ENCODE measurements around the gene GALR2. TPM values are rescaled to one million over a fixed set of nuclear protein-coding genes. Genes with fewer than 3 reads are reported as not detected.

The GALR2 gene
- total RNA-seq, 4 donors from 2014 or later: 0.18 TPM; not detected in 3

DNA sequence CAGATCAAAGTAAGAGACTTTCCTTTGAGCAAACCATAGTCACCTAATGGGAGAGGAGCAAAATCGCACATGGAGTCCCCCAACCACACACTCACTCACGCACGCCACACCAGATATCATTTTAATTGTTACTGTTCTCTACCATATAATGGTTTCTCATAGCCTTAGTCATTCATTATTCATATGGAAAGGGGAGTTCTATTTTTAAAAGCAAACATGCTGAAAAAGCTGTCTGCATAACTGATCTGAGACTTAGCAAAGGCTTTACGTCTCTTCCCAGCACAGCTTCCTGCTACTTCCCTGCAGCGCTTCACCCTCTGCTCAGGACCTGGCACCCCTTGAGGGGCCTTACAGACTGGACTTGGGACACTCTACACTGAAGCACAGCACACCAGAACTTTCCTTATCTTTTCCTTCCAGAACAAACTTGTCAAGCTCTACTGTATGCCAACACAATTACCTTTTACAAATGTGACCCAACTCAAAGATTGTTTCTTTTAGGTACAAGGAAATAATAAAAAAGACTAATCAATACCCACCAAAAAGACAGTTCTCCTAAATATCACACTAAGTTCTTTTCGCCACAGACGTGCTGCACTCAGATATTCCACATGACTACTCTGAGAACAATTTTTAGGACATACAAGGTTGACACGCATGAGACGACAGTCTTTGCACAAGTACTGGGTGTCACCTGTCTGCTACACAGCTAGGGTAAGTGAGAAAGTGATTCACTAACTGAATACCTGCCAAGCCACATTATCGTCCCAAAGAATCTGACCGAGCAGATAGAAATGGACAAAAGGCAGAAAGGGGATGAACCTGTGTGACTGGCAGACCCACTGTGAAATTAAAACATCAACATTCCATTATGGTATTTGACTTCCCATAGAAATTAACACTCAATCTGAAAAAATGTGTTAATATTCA lies 23.8 kb upstream of the GALR2 start:
- Histone ChIP-seq H3K27me3 (no peaks in the 10 kb centered on the region), H3K4me3 (no peak overlapping the region), H3K27ac (peak overlapping the region; percentile 27 to 68 (median 42)), H3K4me1 (peaks cover 0 to 5% of the 10 kb centered on the region in 2 donors), H3K36me3 (peaks cover 0 to 77% of the 10 kb centered on the region in 2 donors), H3K9me3 (no peaks in the 10 kb centered on the region)
- in situ Hi-C loops (cut with MboI; ENCODE audit: low sequenced_read_pairs in 4 of 4) (no loop called here), intact Hi-C loops (cut with DNase I; ENCODE audit: low total_unique reads) (no loop called here)
- DNase-seq: peak in 1 of 2 donors; percentile 34
- peak; percentile 90 to 92 for ATAC-seq
- TF ChIP-seq, protein P1, sequence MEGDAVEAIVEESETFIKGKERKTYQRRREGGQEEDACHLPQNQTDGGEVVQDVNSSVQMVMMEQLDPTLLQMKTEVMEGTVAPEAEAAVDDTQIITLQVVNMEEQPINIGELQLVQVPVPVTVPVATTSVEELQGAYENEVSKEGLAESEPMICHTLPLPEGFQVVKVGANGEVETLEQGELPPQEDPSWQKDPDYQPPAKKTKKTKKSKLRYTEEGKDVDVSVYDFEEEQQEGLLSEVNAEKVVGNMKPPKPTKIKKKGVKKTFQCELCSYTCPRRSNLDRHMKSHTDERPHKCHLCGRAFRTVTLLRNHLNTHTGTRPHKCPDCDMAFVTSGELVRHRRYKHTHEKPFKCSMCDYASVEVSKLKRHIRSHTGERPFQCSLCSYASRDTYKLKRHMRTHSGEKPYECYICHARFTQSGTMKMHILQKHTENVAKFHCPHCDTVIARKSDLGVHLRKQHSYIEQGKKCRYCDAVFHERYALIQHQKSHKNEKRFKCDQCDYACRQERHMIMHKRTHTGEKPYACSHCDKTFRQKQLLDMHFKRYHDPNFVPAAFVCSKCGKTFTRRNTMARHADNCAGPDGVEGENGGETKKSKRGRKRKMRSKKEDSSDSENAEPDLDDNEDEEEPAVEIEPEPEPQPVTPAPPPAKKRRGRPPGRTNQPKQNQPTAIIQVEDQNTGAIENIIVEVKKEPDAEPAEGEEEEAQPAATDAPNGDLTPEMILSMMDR (IDR thresholded peaks at IDR 0.05 in 4 of 5, conservative IDR thresholded peaks at IDR 0.05 in 1 of 5): no peak
- no peak for TF ChIP-seq POLR2A (IDR thresholded peaks at IDR 0.05)

DNA sequence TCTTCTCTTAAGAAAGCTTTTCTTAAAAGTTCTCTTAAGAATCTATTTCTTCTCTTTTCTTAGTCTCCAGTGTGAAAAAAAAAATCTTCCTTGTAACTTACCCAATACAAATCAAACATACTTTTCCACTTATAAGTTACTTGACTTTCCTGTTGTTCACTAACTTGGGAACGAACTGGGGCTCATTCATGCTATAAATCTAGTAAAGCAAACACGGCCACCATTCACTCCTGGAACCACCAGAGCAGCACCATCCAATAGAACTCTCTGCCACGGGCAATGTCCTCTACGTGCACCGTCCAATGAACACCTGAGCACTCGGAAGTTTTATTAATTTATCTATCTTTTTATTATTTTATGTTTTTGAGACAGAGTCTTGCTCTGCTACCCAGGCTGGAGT lies 23.0 kb upstream of the GALR2 start:
- ATAC-seq (no peak), DNase-seq (no peak)
- intact Hi-C loops (cut with DNase I; ENCODE audit: low total_unique reads): no loop called here
- Histone ChIP-seq H3K4me1 (peaks cover 0 to 5% of the 10 kb centered on the region in 2 donors), H3K27me3 (no peaks in the 10 kb centered on the region), H3K9me3 (no peaks in the 10 kb centered on the region), H3K27ac (peak overlapping the region in 3 of 4 donors; percentile 28 to 46 (median 35)), H3K4me3 (no peak overlapping the region), H3K36me3 (peaks cover 0 to 77% of the 10 kb centered on the region in 2 donors)
- in situ Hi-C loops (cut with MboI; ENCODE audit: low sequenced_read_pairs in 4 of 4): no loop called here
- no peak for TF ChIP-seq POLR2A (IDR thresholded peaks at IDR 0.05)
- TF ChIP-seq, protein P1 (IDR thresholded peaks at IDR 0.05 in 4 of 5, conservative IDR thresholded peaks at IDR 0.05 in 1 of 5): no peak

DNA sequence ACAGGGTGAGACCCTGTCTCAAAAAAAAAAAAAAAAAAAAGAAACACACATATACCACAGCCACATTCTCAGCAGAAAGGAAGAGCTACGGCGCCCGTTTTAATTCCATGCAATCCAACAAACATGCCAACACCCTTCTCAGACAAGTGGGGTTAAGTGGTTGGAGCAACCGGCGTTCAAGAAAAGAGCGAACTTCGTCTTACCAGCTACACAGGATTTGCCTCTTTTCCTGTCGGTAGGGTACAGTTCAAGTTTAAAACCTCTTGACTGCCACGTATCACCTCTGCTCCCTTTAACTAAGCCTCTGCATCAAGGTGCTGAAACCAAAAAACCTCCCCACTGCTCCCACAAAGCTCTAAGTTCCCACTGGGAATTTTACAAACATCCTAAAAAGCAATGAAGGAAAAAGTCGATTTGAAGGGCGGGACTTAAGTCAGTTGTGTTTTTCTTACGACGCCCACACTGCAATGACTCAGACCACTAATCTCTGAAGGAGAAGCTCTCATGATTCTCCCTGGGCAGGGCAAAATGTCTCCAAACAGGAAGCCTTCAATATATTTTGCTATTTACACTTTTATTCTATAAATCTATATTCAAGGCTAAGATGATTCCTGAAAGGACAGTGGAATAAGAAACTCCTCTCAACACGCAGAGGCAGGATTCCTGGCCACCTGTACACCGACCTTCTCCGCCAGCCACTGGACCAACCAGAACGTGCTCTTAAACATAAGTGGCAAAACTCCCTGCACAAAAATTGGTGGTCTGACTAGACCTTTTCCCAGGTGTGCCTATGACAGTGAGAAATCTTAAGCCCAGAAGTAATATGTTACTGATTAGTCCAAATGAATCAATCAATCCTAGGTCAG lies 21.1 kb upstream of the GALR2 start:
- Histone ChIP-seq H3K4me1 (peaks cover 0 to 5% of the 10 kb centered on the region in 2 donors), H3K36me3 (peaks cover 0 to 77% of the 10 kb centered on the region in 2 donors), H3K4me3 (no peak overlapping the region), H3K27ac (no peak overlapping the region), H3K27me3 (no peaks in the 10 kb centered on the region), H3K9me3 (no peaks in the 10 kb centered on the region)
- in situ Hi-C loops (cut with MboI; ENCODE audit: low sequenced_read_pairs in 4 of 4) (no loop called here), intact Hi-C loops (cut with DNase I; ENCODE audit: low total_unique reads) (no loop called here)
- TF ChIP-seq, protein P1 (IDR thresholded peaks at IDR 0.05 in 4 of 5, conservative IDR thresholded peaks at IDR 0.05 in 1 of 5): no peak
- no peak for TF ChIP-seq POLR2A (IDR thresholded peaks at IDR 0.05)
- DNase-seq (no peak), ATAC-seq (no peak)

DNA sequence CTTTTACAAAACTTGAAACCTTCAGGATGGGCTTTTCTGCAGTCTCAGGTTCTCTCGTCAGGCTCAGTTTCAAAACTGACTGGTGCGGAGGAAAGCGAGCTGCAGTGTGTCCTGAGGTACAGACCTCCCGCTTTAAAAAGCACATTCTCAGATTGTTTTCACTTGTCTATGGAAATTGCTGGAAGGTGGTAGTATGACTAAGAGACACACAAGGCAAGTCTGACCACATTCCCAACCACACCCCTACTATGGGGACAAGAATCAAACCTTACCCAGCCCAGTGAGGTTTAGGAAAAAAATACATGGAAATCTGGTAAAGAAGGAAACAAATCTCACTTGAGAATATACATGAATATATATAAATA lies 20.5 kb upstream of the GALR2 start:
- intact Hi-C loops (cut with DNase I; ENCODE audit: low total_unique reads) (no loop called here), in situ Hi-C loops (cut with MboI; ENCODE audit: low sequenced_read_pairs in 4 of 4) (no loop called here)
- peaks cover 0 to 77% of the 10 kb centered on the region in 2 donors for H3K36me3 ChIP-seq

More for the DNA sequence above, 20.5 kb upstream of the GALR2 start:
- ATAC-seq: no peak
- no peak for TF ChIP-seq POLR2A (IDR thresholded peaks at IDR 0.05)
- TF ChIP-seq, protein P1 (IDR thresholded peaks at IDR 0.05 in 4 of 5, conservative IDR thresholded peaks at IDR 0.05 in 1 of 5): no peak
- Histone ChIP-seq H3K9me3 (no peaks in the 10 kb centered on the region), H3K27me3 (no peaks in the 10 kb centered on the region), H3K4me1 (peaks cover 0 to 5% of the 10 kb centered on the region in 2 donors), H3K27ac (no peak overlapping the region), H3K4me3 (no peak overlapping the region)
- DNase-seq: no peak
